ENCODE data around the gene WWC1.

GRCh38 chr5:168502563-168503237 is 211.3 kb downstream of the WWC1 start:
- no peak for TF ChIP-seq POLR2AphosphoS5 (IDR thresholded peaks at IDR 0.05; ENCODE audit: low read depth, low read length)
- no peak for TF ChIP-seq POLR2A (IDR thresholded peaks at IDR 0.05; ENCODE audit: low read depth, low read length)
- TF ChIP-seq PAX5 (IDR thresholded peaks at IDR 0.05; ENCODE audit: insufficient read depth, low read length, severe bottlenecking) = no peak
- no peak for TF ChIP-seq POU2F2 (IDR thresholded peaks at IDR 0.05; ENCODE audit: low read depth, low read length)
- TF ChIP-seq TAF1 (IDR thresholded peaks at IDR 0.05; ENCODE audit: low read depth, low read length) = no peak
- TF ChIP-seq SPI1 (IDR thresholded peaks at IDR 0.05; ENCODE audit: low read depth, low read length) = no peak

Data from GM12891 (cell line).